Activated CD4-positive, alpha-beta T cell treated with anti-CD3 and anti-CD28 coated beads for 48 hours (primary cell): ENCODE results near the gene NYAP2.
A peak's percentile ranks its signal among the peaks of the same experiment; 100 is the strongest.

Experiments used
- DNase-seq: peaks from one replicate; pipeline ENCODE4 v3.0.0-alpha.2; 2020

Gene NYAP2

DNA sequence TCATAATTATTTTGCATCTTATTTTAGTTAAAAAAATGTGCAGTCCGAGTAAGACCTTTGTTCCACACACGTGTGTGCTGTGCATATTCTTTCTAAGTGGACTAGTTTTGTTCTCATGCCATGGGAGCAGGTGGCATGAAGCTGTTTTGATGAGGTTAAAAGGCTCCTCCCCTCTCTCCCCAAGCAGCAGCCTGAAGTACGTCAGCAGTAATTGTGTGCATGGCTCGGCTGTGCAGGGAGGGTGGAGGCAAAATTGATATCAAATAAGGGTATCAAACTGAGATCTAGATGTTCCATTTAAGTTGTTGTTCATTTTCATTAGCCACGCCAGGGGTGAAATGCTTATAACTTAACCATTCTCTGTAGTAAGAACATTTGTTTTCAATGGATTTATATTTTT is at the start of gene NYAP2:
Gene NYAP2, plus strand, starts transcription at position 207 of the 400 bp plus-strand sequence. CDS start 9,171 bp downstream, outside the sequence.
- DNase-seq: no peak

- no peak for DNase-seq
Observed at GRCh38 chr2:225353579-225354085, 45.9 kb upstream of the NYAP2 start.

GRCh38 chr2:225354281-225354774 is 45.2 kb upstream of the NYAP2 start:
- no peak for DNase-seq

DNA sequence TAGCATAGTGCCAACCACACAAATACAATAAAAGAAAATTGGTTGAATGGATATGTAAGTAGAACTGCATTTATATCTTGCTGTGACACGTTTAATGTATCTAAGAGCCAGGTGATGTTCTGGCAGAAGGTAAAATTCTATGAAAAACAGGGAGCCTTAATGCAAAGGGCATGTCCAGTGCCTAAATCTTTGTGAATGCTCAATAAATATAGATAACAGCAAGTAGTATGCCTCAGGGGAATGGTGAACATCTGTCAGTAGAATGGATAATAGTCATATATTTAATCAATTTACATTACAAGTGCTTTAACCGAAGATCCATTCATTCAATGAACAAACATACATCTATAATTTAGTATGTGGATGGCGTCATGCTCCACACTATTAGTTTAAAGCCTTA is 43.7 kb upstream of the NYAP2 start:
- no peak for DNase-seq

GRCh38 chr2:225366731-225367130 is 32.8 kb upstream of the NYAP2 start:
- no peak for DNase-seq

GRCh38 chr2:225367482-225367881 is 32.0 kb upstream of the NYAP2 start:
- DNase-seq: no peak

DNA sequence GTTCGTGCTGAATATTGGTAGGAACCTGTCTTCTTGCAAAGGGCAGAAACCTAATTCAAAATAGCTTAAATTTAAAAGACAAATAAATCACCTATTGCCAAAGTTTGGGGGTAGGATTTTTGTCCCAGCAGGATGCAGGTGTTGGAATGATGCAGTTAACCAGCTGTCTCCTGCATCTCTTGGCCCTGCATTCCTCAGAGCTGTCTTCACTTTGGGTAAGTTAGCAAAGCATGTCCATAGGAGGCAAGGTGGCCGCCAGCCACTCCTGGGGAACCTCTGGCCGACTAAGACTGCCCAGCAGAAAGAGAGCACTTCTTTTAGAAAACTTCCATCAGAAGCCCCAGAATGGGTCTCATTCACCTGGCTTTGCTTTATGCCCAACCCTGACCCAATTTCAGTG is 20.5 kb upstream of the NYAP2 start:
- no peak for DNase-seq

DNA sequence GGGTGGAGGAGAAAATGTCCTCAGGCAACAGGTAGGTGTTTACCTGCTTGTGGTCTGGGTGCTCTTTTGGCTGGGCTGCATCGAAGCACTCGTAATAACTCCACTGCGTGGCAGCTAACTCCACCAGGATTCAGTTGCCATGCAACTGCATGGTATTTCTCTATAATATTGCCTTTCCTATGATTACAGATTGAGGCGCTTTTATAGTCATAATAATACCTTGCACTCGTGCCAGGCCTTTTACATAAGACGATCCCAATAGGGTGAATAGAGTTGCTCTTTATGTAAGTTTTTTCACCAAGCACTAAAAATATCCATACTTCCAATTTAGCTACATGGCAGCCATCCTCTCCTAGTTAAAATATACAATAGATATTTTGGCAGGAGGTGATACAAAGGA is 19.7 kb upstream of the NYAP2 start:
- no peak for DNase-seq

DNA sequence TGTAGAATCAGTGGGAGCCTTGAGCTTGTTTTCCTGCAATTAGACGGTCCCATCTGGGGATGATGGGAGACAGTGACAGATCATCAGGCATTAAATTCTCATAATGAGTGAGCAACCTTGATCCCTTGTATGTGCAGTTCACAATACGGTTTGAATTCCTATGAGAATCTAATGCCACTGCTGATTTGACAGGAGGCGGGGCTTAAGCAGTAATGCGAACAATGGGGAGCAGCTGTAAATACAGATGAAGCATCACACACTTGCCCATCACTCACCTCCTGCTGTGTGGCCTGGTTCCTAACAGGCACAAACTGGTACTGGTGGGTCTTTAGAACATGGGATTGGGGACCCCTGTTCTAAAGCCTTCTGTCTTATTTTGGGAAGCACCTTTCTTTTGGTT is 17.9 kb upstream of the NYAP2 start:
- no peak for DNase-seq

- no peak for DNase-seq
Observed at GRCh38 chr2:225398372-225398771, 1.1 kb upstream of the NYAP2 start.

- peak; percentile 12 for DNase-seq
Observed at GRCh38 chr2:225400060-225400511, 576 bp downstream of the NYAP2 start.

DNA sequence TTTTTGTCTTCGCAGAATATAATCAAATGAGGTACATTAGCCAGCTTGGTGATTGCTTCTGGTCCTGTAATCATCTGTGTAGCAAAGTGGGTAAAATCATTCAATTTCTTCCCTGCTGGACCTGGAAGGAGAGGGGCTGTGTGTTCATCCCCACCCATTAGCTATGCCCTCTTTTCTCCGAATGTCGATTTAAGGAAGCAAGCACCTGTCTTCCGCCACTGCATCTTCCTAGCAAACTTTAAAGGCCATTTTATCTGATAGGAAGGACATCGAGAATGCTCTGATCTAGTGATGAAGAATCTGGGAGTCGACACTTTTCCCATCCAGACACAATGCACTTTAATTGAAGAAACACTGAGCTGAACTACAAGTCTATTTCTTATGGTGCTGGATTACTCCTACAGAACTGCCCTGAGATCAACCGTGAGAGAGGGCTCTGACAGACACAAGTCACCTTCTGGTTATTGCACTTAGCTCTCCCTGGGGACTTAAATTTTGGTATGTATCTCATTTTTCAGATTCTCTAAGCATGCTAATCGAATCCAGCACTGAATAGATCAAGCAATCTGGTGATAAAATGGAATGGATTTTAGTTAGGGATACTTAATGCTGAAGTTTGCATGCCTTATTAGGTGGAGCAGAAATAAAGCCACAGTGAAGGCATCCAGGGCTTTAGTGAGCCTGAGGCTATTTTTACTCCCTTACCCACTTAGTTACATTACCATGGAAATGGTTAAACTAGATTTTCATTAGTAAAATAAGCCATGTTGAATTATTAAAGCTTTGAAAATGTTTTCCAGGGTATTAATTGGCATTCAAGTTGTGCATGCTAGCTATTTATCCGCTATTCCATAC is 1.3 kb downstream of the NYAP2 start:
- DNase-seq: no peak

DNA sequence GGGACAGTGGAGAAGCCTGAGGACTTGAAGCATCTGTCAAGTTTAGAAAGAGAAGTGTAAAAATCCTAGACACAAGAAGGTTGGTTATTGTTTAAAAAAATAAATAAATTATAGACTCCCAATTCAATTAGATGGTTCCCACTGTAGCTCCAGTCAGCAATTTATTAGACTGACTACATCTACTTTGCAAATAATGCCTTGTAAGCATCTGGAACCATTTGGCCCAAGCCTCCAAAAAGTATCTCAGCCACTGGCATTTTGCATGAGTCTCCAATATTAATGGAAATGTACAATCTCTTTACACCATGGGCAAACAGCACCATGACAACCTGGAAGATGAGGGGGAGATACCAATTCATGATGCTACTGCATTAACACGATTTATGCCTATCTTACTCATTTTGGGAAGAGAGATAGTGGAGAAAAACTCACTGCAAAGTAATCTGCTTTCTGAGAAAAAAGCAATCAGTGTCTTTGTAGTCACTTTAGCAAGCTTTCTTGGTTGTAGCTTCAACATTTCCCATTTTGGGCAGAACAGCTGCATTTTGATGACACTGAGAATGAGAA is 2.8 kb downstream of the NYAP2 start:
- no peak for DNase-seq

DNA sequence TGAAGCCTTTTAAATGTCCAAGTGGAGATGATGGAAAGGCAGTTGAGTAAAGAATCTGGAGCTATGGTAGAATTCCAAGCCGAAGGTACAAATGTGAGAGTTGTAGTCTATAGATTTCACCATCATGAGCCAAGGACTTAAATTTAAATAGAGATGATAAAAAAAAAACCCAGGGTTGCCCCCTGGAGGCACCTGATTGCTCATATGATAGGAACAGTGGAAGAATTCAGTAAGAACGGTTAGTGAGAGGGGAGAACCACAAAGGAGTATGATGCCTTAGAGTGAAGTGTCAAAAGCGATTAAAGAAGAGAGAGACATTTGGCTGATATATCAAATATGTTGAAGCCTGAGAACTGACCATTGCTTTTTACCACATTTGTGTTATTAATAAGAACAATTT is 11.9 kb downstream of the NYAP2 start:
- no peak for DNase-seq

- DNase-seq: no peak
Observed at GRCh38 chr2:225413786-225414185, 14.3 kb downstream of the NYAP2 start.

GRCh38 chr2:225414902-225415301 is 15.4 kb downstream of the NYAP2 start:
- DNase-seq: no peak

GRCh38 chr2:225415341-225415740 is 15.8 kb downstream of the NYAP2 start:
- DNase-seq: no peak

GRCh38 chr2:225415792-225416191 is 16.3 kb downstream of the NYAP2 start:
- DNase-seq: no peak

DNA sequence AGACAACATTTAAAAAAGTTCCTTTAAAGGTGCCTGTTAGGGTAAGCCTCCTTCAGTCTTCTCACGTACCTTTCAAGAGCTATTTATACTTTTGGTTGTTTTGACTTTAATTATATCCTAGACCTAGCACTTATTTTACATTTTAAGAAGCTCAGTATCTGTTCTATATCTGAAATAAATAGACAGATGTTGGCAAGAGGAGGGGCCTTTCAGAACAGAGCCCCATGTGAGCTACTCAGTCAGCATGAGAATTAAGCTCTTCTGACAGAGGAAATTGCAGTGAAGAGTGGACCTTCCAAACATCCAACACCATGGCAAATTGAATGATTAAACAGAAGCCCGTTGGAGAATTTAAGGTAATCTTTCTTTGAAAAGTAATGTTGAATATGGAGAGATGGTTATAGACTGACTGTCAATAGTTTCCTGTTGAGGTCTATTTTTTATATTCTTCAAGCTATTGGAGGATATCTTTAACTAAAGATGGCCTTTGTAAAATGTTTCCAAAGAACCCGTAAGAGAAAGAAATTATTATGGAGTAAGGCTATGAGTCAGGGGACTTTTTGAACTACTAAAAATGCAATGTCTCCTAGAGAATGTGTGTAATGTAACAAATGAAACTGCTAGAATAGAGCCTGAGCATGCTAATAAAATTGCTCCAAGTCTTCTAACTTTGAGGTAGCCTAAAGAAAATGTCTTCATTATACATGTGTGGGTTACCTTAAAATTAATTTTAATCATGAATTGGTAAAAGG is 17.3 kb downstream of the NYAP2 start:
- DNase-seq: no peak

GRCh38 chr2:225419033-225419432 is 19.5 kb downstream of the NYAP2 start:
- DNase-seq: no peak

DNA sequence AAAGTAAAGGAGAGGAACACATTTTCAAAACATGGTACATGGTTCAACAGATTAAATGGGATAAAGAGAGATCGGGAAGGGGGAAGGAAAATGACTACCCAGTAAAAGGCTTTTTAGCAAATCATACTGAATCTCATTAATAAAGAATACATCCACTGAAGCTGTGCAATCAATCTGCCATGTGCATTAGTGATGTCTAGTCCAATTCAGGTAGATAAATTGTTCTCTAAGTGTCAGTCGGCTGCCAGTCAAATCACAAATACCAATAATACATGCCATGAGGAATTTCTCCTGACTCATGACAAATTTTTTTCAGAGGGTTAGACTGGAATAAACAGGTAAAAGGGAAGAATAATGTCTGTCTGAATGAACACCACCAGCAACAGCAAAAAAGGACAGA is 22.6 kb downstream of the NYAP2 start:
- no peak for DNase-seq

DNA sequence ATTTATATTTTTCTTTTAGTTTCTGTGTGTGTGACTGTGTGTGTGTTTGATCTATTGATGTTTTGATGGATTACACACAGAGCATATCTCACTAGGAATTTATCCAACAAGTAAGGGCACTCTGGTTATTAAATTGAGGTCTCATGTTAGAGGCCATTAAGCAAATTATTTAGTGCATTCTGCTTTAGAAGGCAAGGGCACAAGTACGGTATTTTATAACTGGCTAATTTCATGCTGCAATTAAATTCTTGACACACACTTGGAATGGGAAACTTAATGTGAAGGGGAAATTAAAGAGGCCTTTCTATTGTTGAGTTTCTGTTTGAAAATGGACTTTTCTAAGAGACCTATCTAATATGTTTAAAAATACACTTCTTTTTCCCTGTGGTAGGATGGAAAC is 25.8 kb downstream of the NYAP2 start:
- DNase-seq: no peak

GRCh38 chr2:225428360-225428759 is 28.9 kb downstream of the NYAP2 start:
- DNase-seq: no peak
